K562 (cell line): Measurements from ENCODE around the gene UBR4. TPM values are rescaled to one million over a fixed set of nuclear protein-coding genes. Genes with fewer than 3 reads are reported as not detected.
A peak's percentile ranks its signal among the peaks of the same experiment; 100 is the strongest.

ENCODE experiments used
- ATAC-seq: fragments of 200-7000 bp; cut with Tn5 transposase; 3 replicates; pipeline ENCODE4 v1.9.1; 2020; ENCODE audit warnings: moderate library complexity
- BruUV-seq: library from RNA; stranded (reverse); fragments of 400-500 nt; replicated peaks from 2 replicates; lab custom pipeline; 2021; lab: Mats Ljungman, UMichigan
- CTCF ChIA-PET: fragments of 300-600 bp; formaldehyde crosslinking; extraction: SDS; loops from one replicate; lab custom pipeline; 2021; ENCODE audit warnings: low intra/inter-chr PET ratio; lab: Yijun Ruan, JAX
- POLR2A ChIA-PET: fragments of 300-600, 350-650 bp; sonication (Branson Sonifier 250); formaldehyde crosslinking; extraction: SDS; loops from one replicate; lab custom pipeline; 2021; ENCODE audit warnings: antibody characterized with exemption, inconsistent platforms; lab: Yijun Ruan, JAX
- DNase-seq, 4 experiments: peaks; one replicate each; pipeline versions ENCODE4 v3.0.0 to v3.0.0-alpha.2; 2011 to 2018; ENCODE audit warnings: low spot score in 3 of 4, mixed read lengths in 3 of 4; ENCODE audit errors: extremely low read depth in 1 of 4
- FAIRE-seq: peaks from 2 replicates; lab custom pipeline; 2011; peaks lifted over from hg19 to GRCh38; lab: Jason Lieb, UNC
- H2AFZ ChIP-seq: 2 replicates; pipeline ENCODE4 v1.6.0; 2011; ENCODE audit warnings: low read depth, low read length, control low read depth, inconsistent platforms
- H3K27ac ChIP-seq: fragments of 200-600 bp; 3 replicates; pipeline ENCODE4 v1.8.0; 2011; ENCODE audit warnings: low read depth, mild to moderate bottlenecking, control low read depth, inconsistent platforms, low read length, moderate library complexity, mixed read lengths; ENCODE audit errors: extremely low read depth
- H3K27me3 ChIP-seq, 2 experiments: fragments of 300-600 bp in 1 of 2; 2 replicates in 1 of 2; 3 replicates in 1 of 2; pipeline versions ENCODE4 v1.6.0 to v1.8.0; 2011; ENCODE audit warnings: inconsistent platforms in 2 of 2, low read length in 2 of 2, mild to moderate bottlenecking in 1 of 2, mixed read lengths in 1 of 2, moderate library complexity in 1 of 2; ENCODE audit not compliant: control insufficient read depth in 2 of 2, insufficient read depth in 2 of 2
- H3K36me3 ChIP-seq: fragments of 300-600 bp; 3 replicates; pipeline ENCODE4 v1.8.0; 2011; ENCODE audit warnings: mild to moderate bottlenecking, low read length, inconsistent platforms; ENCODE audit not compliant: control insufficient read depth, insufficient read depth
- H3K4me1 ChIP-seq, 2 experiments: fragments of 200-600 bp in 1 of 2; replicated peaks in 1 of 2; 2 replicates in 1 of 2; 3 replicates in 1 of 2; pipeline versions ENCODE4 v1.5.1 to v1.8.0; 2011; ENCODE audit warnings: inconsistent platforms in 2 of 2, low read length in 2 of 2, mild to moderate bottlenecking in 1 of 2, mixed read lengths in 1 of 2, moderate library complexity in 1 of 2; ENCODE audit not compliant: control insufficient read depth in 2 of 2, insufficient read depth in 2 of 2
- H3K4me2 ChIP-seq: 2 replicates; pipeline ENCODE4 v1.6.1; 2011; ENCODE audit warnings: low read length, control low read depth, inconsistent platforms, mixed read lengths; ENCODE audit not compliant: insufficient read depth
- H3K4me3 ChIP-seq: fragments of 200-600 bp; sonication (generic), shearing (Covaris generic); 2 replicates; pipeline ENCODE4 v1.5.1; 2016; ENCODE audit warnings: control low read depth, inconsistent platforms
- H3K79me2 ChIP-seq: fragments of 200-600 bp; 3 replicates; pipeline ENCODE4 v1.8.0; 2011; ENCODE audit warnings: low read length, inconsistent platforms; ENCODE audit not compliant: control insufficient read depth, insufficient read depth
- H3K9ac ChIP-seq, 2 experiments: 2 replicates each; pipeline versions ENCODE4 v1.6.0 to v1.6.1; 2011; ENCODE audit warnings: low read depth in 2 of 2, low read length in 2 of 2, control low read depth in 1 of 2, inconsistent platforms in 1 of 2, mild to moderate bottlenecking in 1 of 2, mixed read lengths in 1 of 2; ENCODE audit not compliant: insufficient read depth in 1 of 2
- H3K9me1 ChIP-seq: one replicate; pipeline ENCODE4 v1.6.0; 2011; ENCODE audit warnings: inconsistent platforms, mild to moderate bottlenecking, low read length, moderate library complexity; ENCODE audit not compliant: control insufficient read depth, insufficient read depth
- H3K9me3 ChIP-seq: replicated peaks from 2 replicates; pipeline ENCODE4 v1.5.1; 2011; ENCODE audit warnings: low read depth, low read length, inconsistent platforms; ENCODE audit not compliant: control insufficient read depth, insufficient read depth
- H4K20me1 ChIP-seq: replicated peaks from 2 replicates; pipeline ENCODE4 v1.6.1; 2011; ENCODE audit warnings: low read length, inconsistent platforms, mixed read lengths; ENCODE audit not compliant: control insufficient read depth, insufficient read depth
- BMI1 ChIP-seq: fragments of 150-350 bp; IDR thresholded peaks from 2 replicates; pipeline ENCODE4 v1.6.1; 2014; ENCODE audit warnings: low read length
- CBFA2T2 ChIP-seq: fragments of 450-650 bp; conservative IDR thresholded peaks from 2 replicates; pipeline ENCODE4 v1.6.1; 2017; ENCODE audit warnings: mild to moderate bottlenecking
- ELF1 ChIP-seq: fragments of 200-800 bp; sonication (Bioruptor generic); IDR thresholded peaks from 2 replicates; pipeline ENCODE4 v1.6.1; 2016; ENCODE audit warnings: missing genetic modification characterization, missing compliant biosample characterization
- ETV5 ChIP-seq: sonication (generic); formaldehyde crosslinking; IDR thresholded peaks from 2 replicates; pipeline ENCODE4 v1.4.0; 2020; ENCODE audit warnings: low read depth, mild to moderate bottlenecking, missing genetic modification reagents
- MTA3 ChIP-seq: fragments of 450-650 bp; formaldehyde crosslinking; IDR thresholded peaks from 2 replicates; pipeline ENCODE4 v1.6.1; 2017; ENCODE audit warnings: mild to moderate bottlenecking, borderline replicate concordance
- RBM25 ChIP-seq: fragments of 200-400 bp; formaldehyde crosslinking; IDR thresholded peaks from 2 replicates; pipeline ENCODE4 v1.6.1; 2018; ENCODE audit warnings: low read length, low read depth, moderate library complexity; ENCODE audit not compliant: severe bottlenecking
- SOX6 ChIP-seq: fragments of 450-650 bp; IDR thresholded peaks from 2 replicates; pipeline ENCODE4 v1.6.1; 2014; ENCODE audit warnings: mild to moderate bottlenecking
- TFAM ChIP-seq: fragments of 250-450 bp; sonication (Bioruptor Pico); conservative IDR thresholded peaks from 2 replicates; pipeline ENCODE4 v1.5.0; 2021; ENCODE audit warnings: mild to moderate bottlenecking, moderate library complexity
- ZNF212 ChIP-seq: fragments of 450-650 bp; formaldehyde crosslinking; IDR thresholded peaks from 2 replicates; pipeline ENCODE4 v1.4.0; 2020; ENCODE audit warnings: mild to moderate bottlenecking
- ZNF766 ChIP-seq: fragments of 200-800 bp; sonication (Bioruptor generic); conservative IDR thresholded peaks from 2 replicates; pipeline ENCODE4 v1.6.1; 2016; ENCODE audit warnings: missing genetic modification characterization, missing compliant biosample characterization
- WGBS: fragments of 100-300 bp; shearing (Covaris generic); methylation state at CpG from one replicate; pipeline ENCODE4 v1.1.6; 2016; ENCODE audit warnings: low coverage, mixed read lengths; ENCODE audit not compliant: insufficient coverage; ENCODE audit errors: missing lambda C conversion rate; 5-methylcytosine and 5-hydroxymethylcytosine counted together
- in situ Hi-C: fragments of 300-500 bp; cut with MboI; formaldehyde crosslinking; loops from 4 replicates; pipeline ENCODE4 v1.15.0; 2018; ENCODE audit warnings: inconsistent platforms, mixed read lengths
- intact Hi-C: fragments of 100-400 bp; cut with micrococcal nuclease; formaldehyde crosslinking; loops from 2 replicates; pipeline ENCODE4 v1.14.2; 2022
- polyA plus RNA-seq, 8 experiments: library from polyadenylated mRNA; depleted of rRNA in 4 of 8; stranded (reverse) in 5 of 8; unstranded in 3 of 8; fragments of >200 nt; fragmentation: Nextera tagmentation in 2 of 8; fragmentation: Illumina TruSeq in 1 of 8; extraction: Ambion mirVana in 2 of 8; extraction: Trizol in 1 of 8; gene quantifications; 2 replicates each; pipeline versions ENCODE4 v1.2.1 to v1.2.3, GENCODE V29; 2011 to 2014; ENCODE audit warnings: inconsistent platforms in 1 of 8, missing spikeins in 1 of 8
- total RNA-seq, 7 experiments: library from RNA; depleted of rRNA in 6 of 7; stranded (reverse); fragments of >200 nt in 6 of 7; fragmentation: Illumina TruSeq in 2 of 7; extraction: Trizol in 2 of 7; gene quantifications; 2 replicates each; pipeline versions ENCODE4 v1.2.1 to v1.2.3, GENCODE V29; 2011 to 2021; ENCODE audit warnings: low replicate concordance in 1 of 7
- TF ChIP-seq, protein P1 (sequence below): fragments of 250-450 bp; sonication (Bioruptor Pico); IDR thresholded peaks from 2 replicates; pipeline ENCODE4 v1.8.0; 2022; ENCODE audit warnings: moderate library complexity, mild to moderate bottlenecking, inconsistent platforms

The UBR4 gene
- total and polyA plus RNA-seq, 9 of the 15 experiments (the other 6 are each of a cell fraction or from before 2014, with no cell fraction given) = 55.4 to 277 (median 123) TPM

DNA sequence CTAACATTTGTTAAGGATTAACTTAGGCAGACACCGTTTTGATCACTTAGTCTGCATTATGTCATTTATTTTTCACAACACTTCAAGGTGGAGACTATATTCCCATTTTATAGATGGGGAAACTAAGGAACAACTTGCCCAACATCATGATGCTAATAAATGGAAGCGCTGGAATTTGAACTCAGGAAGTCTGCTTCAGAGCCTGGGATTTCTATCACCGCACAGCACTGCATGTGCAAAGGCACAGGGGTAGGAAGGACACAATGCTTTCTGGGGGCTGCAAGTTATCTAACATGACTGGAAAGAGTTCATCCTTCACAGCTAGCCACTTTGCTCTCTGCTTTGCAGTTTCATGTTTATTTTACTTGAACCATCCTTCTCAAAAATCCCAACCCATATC is 100.5 kb downstream of the UBR4 start:
- ChIA-PET CTCF (no interaction called here), POLR2A (interaction anchor here (1.0 to 2.1 kb wide), 4 partner anchors 10 to 64 kb away, joined by 3 to 7 read pairs (median 4); no protein-coding TSS in a partner anchor)
- Histone ChIP-seq H3K4me3 (no peak overlapping the region), H3K4me2 (no peak overlapping the region), H3K36me3 (peaks cover 100% of the 10 kb centered on the region), H3K79me2 (no peaks in the 10 kb centered on the region), H3K4me1 (peaks cover 7 to 15% of the 10 kb centered on the region in 2 experiments; a peak in 3 of 5 replicates), H4K20me1 (peaks cover 7% of the 10 kb centered on the region), H2AFZ (no peak overlapping the region), H3K27ac (no peak overlapping the region), H3K9ac (no peak overlapping the region), H3K9me3 (no peaks in the 10 kb centered on the region), H3K9me1 (peaks cover 5% of the 10 kb centered on the region), H3K27me3 (no peaks in the 10 kb centered on the region)
- BruUV-seq = no TSS peak
- FAIRE-seq = no peak
- no peak for DNase-seq
- intact Hi-C loops = no loop called here
- WGBS = 85% methylated on average over 3 of the region's 3 CpGs
- no peak for TF ChIP-seq ZNF212 (CRISPR knock-in tag)
- TF ChIP-seq ELF1 (tag) = no peak
- TF ChIP-seq ETV5 = no peak
- TF ChIP-seq TFAM (CRISPR knock-in tag) = no peak
- no peak for TF ChIP-seq ZNF766 (CRISPR knock-in tag)
- TF ChIP-seq SOX6 = no peak
- TF ChIP-seq RBM25 = peak; percentile 73
- in situ Hi-C loops = no loop called here
- ATAC-seq = no peak

DNA sequence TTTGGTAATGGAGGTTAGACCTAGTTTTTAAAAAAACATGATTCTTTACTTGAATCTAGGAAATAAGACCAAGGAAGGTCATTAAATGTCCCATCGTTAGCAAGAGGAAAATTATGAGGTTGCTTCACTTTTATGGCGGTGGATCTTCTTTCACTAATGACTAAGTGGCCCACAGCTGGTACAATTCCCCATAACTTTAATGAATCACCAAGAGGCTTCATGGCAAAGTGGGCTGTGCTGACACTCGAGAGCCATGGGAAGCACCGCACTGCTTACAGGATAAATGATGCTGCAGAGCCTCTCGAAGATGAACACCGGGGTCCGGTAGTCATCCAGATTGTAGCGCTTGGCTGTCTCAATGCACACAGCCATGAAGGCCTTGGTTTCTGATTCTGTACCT is 108.8 kb downstream of the UBR4 start:
- POLR2A ChIA-PET = no interaction called here
- in situ Hi-C loops = no loop called here

More for the DNA sequence above, 108.8 kb downstream of the UBR4 start:
- no peak overlapping the region for H3K9ac ChIP-seq
- H3K27me3 ChIP-seq = no peaks in the 10 kb centered on the region
- CTCF ChIA-PET = no interaction called here
- no peak overlapping the region for H2AFZ ChIP-seq
- no peaks in the 10 kb centered on the region for H3K9me3 ChIP-seq
- no TSS peak for BruUV-seq
- H3K4me1 ChIP-seq = no peaks in the 10 kb centered on the region
- FAIRE-seq (no peak), ATAC-seq (no peak), DNase-seq (no peak)
- H3K79me2 ChIP-seq = no peaks in the 10 kb centered on the region
- H3K4me2 ChIP-seq = no peak overlapping the region
- 93% methylated on average over 8 of the region's 8 CpGs for WGBS
- H3K36me3 ChIP-seq = peaks cover 100% of the 10 kb centered on the region
- intact Hi-C loops = loop anchor here (5.0 kb wide), 1 partner anchor 51 kb away; no protein-coding TSS in a partner anchor
- no peak overlapping the region for H3K27ac ChIP-seq
- no peaks in the 10 kb centered on the region; the same call in 1 of the 2 replicates for H4K20me1 ChIP-seq
- TF ChIP-seq CBFA2T2 (no peak), BMI1 (no peak), MTA3 (no peak)
- TF ChIP-seq, protein P1, sequence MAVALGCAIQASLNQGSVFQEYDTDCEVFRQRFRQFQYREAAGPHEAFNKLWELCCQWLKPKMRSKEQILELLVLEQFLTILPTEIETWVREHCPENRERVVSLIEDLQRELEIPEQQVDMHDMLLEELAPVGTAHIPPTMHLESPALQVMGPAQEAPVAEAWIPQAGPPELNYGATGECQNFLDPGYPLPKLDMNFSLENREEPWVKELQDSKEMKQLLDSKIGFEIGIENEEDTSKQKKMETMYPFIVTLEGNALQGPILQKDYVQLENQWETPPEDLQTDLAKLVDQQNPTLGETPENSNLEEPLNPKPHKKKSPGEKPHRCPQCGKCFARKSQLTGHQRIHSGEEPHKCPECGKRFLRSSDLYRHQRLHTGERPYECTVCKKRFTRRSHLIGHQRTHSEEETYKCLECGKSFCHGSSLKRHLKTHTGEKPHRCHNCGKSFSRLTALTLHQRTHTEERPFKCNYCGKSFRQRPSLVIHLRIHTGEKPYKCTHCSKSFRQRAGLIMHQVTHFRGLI (CRISPR knock-in tag) = no peak
- no peaks in the 10 kb centered on the region for H3K9me1 ChIP-seq
- no peak overlapping the region for H3K4me3 ChIP-seq
